Osteoblast (primary cell): ENCODE measurements around the gene VPREB3. TPM values are rescaled to one million over a fixed set of nuclear protein-coding genes. Genes with fewer than 3 reads are reported as not detected.

Source experiments
- DNase-seq: peaks from one replicate; pipeline ENCODE4 v3.0.0; 2011; ENCODE audit warnings: low spot score, mixed read lengths; ENCODE audit not compliant: insufficient read length; ENCODE audit errors: missing footprints
- H2AFZ ChIP-seq: 2 replicates; pipeline ENCODE4 v1.6.0; 2011; ENCODE audit warnings: mild to moderate bottlenecking, low read length
- H3K27ac ChIP-seq: 2 replicates; pipeline ENCODE4 v1.5.1; 2011; ENCODE audit warnings: mild to moderate bottlenecking, low read depth, low read length, moderate library complexity
- H3K27me3 ChIP-seq: 2 replicates; pipeline ENCODE4 v1.6.0; 2012; ENCODE audit warnings: mild to moderate bottlenecking, control low read depth, inconsistent platforms, low read length, moderate library complexity; ENCODE audit not compliant: insufficient read depth
- H3K36me3 ChIP-seq: 2 replicates; pipeline ENCODE4 v1.5.1; 2011; ENCODE audit warnings: mild to moderate bottlenecking, low read length, control low read depth, moderate library complexity; ENCODE audit not compliant: insufficient read depth
- H3K4me1 ChIP-seq: 2 replicates; pipeline ENCODE4 v1.5.1; 2011; ENCODE audit warnings: mild to moderate bottlenecking, low read length, control low read depth, moderate library complexity; ENCODE audit not compliant: insufficient read depth
- H3K4me2 ChIP-seq: 2 replicates; pipeline ENCODE4 v1.6.0; 2011; ENCODE audit warnings: mild to moderate bottlenecking, low read length; ENCODE audit not compliant: insufficient read depth
- H3K4me3 ChIP-seq: fragments of 200-600 bp; sonication (generic); 3 replicates; pipeline ENCODE4 v1.5.1; 2012; ENCODE audit warnings: mild to moderate bottlenecking, low read length, inconsistent platforms; ENCODE audit not compliant: insufficient read depth
- H3K79me2 ChIP-seq: 2 replicates; pipeline ENCODE4 v1.6.0; 2012; ENCODE audit warnings: mild to moderate bottlenecking, low read length, control low read depth, inconsistent platforms; ENCODE audit not compliant: insufficient read depth
- H3K9me3 ChIP-seq: 2 replicates; pipeline ENCODE4 v1.5.1; 2011; ENCODE audit warnings: low read depth, low read length, control low read depth
- H4K20me1 ChIP-seq: 2 replicates; pipeline ENCODE4 v1.6.0; 2012; ENCODE audit warnings: mild to moderate bottlenecking, low read length, control low read depth; ENCODE audit not compliant: insufficient read depth
- total RNA-seq: library from RNA; depleted of rRNA; stranded (reverse); fragments of >200 nt; gene quantifications from 2 replicates; pipeline ENCODE4 v1.2.3, GENCODE V29; 2012
- TF ChIP-seq, protein P1 (sequence below): IDR thresholded peaks from 2 replicates; pipeline ENCODE4 v1.5.1; 2011; ENCODE audit warnings: mild to moderate bottlenecking, low read depth, low read length, moderate library complexity; ENCODE audit errors: extremely low read depth

VPREB3 gene
- total RNA-seq, 1 donor = not detected

DNA sequence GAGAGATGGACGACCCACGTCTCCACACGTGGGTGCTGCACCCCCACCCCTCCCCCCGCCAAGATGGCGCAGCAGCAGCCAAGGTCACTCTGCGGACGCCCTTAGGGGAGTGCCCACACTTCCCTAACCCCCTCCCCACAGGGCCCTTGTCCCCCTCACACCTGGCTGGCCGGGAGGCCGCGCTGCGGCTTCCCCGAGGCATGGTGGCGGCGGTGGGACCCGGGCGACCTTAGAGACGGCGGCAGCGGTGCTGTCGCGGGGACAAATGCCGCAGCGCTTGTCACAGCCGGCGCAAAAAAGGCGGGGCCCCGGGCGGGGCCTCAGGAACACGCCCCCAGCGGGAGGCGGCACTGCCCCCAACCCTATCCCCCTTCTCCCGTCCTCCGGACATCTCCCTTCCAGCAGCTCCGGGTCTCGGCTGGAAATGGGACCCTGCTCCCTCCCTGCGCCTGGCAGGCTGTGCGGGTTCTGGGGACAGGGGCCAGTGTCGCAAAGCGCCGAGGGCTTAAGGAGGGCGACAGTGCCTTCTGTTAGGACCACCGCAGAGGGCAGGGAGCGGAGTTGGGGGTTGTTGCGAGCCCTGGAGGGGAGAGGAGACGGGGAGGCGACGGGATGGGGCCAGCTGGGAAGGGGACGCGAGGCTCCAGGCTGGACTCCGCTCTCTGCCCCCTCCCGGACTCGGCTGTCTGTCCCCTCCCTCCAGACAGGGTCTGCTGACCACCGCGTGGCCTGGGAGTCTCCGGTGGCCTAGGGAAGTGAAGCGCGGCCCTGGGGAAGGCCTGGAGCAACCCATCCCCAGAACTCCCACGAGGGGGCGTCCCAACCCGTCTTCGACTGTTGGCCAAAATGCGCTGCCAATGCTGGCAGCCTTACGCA lies 13.7 kb upstream of the VPREB3 start, which contains the start of gene CHCHD10:
TSS of gene CHCHD10 (minus strand) at position 300 of the 876 bp plus-strand sequence. CDS start at position 202, 98 bp downstream.
- H3K79me2 ChIP-seq = no peaks in the 10 kb centered on the region
- H3K4me2 ChIP-seq = peak within 1 kb of the TSS; percentile 98
- peaks cover 16% of the 10 kb centered on the region for H3K4me1 ChIP-seq
- peak within 1 kb of the TSS; percentile 98 for H2AFZ ChIP-seq
- no peaks in the 10 kb centered on the region for H3K36me3 ChIP-seq
- peaks cover 5% of the 10 kb centered on the region for H4K20me1 ChIP-seq
- no peaks in the 10 kb centered on the region for H3K27me3 ChIP-seq
- H3K27ac ChIP-seq = peak within 1 kb of the TSS; percentile 53
- no peaks in the 10 kb centered on the region for H3K9me3 ChIP-seq
- TF ChIP-seq, protein P1, sequence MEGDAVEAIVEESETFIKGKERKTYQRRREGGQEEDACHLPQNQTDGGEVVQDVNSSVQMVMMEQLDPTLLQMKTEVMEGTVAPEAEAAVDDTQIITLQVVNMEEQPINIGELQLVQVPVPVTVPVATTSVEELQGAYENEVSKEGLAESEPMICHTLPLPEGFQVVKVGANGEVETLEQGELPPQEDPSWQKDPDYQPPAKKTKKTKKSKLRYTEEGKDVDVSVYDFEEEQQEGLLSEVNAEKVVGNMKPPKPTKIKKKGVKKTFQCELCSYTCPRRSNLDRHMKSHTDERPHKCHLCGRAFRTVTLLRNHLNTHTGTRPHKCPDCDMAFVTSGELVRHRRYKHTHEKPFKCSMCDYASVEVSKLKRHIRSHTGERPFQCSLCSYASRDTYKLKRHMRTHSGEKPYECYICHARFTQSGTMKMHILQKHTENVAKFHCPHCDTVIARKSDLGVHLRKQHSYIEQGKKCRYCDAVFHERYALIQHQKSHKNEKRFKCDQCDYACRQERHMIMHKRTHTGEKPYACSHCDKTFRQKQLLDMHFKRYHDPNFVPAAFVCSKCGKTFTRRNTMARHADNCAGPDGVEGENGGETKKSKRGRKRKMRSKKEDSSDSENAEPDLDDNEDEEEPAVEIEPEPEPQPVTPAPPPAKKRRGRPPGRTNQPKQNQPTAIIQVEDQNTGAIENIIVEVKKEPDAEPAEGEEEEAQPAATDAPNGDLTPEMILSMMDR = peak; percentile 73
- peak; percentile 99 for DNase-seq
- H3K4me3 ChIP-seq = peak within 1 kb of the TSS; percentile 87

DNA sequence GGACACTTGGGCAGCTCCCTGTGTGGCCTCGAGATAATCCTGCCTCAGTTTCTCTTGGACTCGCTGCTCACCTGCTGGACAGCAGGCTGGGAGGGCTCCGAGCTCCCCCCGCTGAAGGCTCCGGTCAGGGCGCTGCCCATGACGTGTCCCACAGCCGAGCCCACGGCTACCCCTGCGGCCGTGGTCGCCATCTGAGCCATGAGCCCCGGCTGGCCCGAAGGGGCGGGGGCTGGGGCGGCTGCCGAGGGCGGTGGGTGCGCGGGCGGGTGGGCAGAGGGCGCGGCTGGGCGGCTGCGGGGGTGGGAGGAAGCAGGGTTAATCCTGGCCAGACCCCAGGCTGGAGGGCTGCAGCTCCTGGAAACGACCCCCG lies 13.1 kb upstream of the VPREB3 start:
- Histone ChIP-seq H2AFZ (peak overlapping the region; percentile 98), H4K20me1 (peaks cover 5% of the 10 kb centered on the region), H3K4me2 (peak overlapping the region; percentile 98), H3K79me2 (no peaks in the 10 kb centered on the region), H3K27ac (no peak overlapping the region), H3K4me1 (peaks cover 18% of the 10 kb centered on the region), H3K4me3 (peak overlapping the region; percentile 87), H3K27me3 (no peaks in the 10 kb centered on the region), H3K36me3 (no peaks in the 10 kb centered on the region), H3K9me3 (no peaks in the 10 kb centered on the region)
- TF ChIP-seq, protein P1 = no peak
- DNase-seq = no peak

DNA sequence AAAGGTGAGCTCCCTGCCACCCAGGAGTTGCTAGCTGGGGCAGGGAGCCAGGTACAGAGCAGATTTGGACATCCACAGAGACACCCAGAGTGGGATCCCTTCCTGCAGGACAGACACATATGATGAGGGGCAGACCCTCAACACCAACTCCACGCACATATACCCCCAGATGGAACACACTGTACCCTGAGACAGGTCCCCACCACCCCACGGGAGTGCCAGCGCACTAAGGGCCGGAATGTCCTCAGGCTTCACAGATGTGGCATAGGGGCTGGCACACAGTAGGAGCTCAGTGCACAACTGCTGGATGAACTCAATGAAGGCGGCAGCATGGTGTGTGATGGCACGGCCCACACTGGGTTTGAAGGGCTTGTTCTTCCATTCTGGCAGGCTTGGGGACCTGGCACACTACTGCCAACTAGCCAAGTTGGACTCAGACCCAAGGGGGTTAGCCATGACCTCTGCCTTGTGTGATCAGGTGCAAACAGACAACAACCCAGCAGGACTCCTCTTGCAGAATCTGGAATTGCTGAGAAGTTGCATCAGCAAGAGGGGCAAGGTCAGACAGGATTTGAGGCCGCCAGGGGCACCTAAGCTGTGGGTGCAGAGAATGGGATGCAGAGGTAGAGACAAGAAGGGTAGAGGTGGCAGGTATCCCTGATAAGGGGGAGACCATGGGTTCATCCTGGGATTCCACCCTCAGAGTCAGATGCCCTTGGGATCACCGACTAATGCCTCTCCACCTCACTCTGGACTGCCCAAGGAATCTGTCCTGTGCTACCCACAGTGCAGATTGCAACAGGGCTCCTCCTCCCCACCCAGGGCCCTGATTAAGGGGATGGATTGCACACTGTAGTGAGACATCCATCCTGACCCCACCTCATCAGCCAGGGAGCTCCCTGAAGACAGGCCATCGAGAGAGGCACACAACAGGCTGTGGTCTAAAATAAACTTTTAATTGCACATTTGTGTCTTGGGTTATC lies 11.0 kb upstream of the VPREB3 start:
- no peak overlapping the region for H3K4me2 ChIP-seq
- peaks cover 17% of the 10 kb centered on the region for H3K4me1 ChIP-seq
- no peak overlapping the region for H3K27ac ChIP-seq
- H3K36me3 ChIP-seq = no peaks in the 10 kb centered on the region
- no peaks in the 10 kb centered on the region for H3K79me2 ChIP-seq
- peaks cover 5% of the 10 kb centered on the region for H4K20me1 ChIP-seq
- TF ChIP-seq, protein P1 = no peak
- DNase-seq = peak; percentile 69
- H2AFZ ChIP-seq = no peak overlapping the region
- H3K9me3 ChIP-seq = no peaks in the 10 kb centered on the region
- H3K4me3 ChIP-seq = no peak overlapping the region
- no peaks in the 10 kb centered on the region for H3K27me3 ChIP-seq
